Measurements from ENCODE around the gene UBXN11. TPM values are rescaled to one million over a fixed set of nuclear protein-coding genes. Genes with fewer than 3 reads are reported as not detected.

UBXN11 gene
- polyA plus RNA-seq, 2 of the 4 experiments (the other 2 are of a cell fraction) = 7.6 to 10.8 TPM

GRCh38 chr1:26259005-26259404, 47.4 kb downstream of the UBXN11 start:
- DNase-seq (ENCODE audit: low read depth in 1 of 2, low spot score in 1 of 2) (no peak), ATAC-seq (no peak), FAIRE-seq (no peak)
- no peak for TF ChIP-seq CHD2 (IDR thresholded peaks at IDR 0.05; ENCODE audit: low read length, partially characterized antibody)
- no peak for TF ChIP-seq REST (IDR thresholded peaks at IDR 0.05)
- TF ChIP-seq, protein P1, sequence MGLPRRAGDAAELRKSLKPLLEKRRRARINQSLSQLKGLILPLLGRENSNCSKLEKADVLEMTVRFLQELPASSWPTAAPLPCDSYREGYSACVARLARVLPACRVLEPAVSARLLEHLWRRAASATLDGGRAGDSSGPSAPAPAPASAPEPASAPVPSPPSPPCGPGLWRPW (IDR thresholded peaks at IDR 0.05) = no peak
- no peak for TF ChIP-seq EHF (CRISPR knock-in tag; IDR thresholded peaks at IDR 0.05)
- no peak for TF ChIP-seq MYC (IDR thresholded peaks at IDR 0.05; ENCODE audit: borderline replicate concordance, low read length)
- TF ChIP-seq GATA3 (IDR thresholded peaks at IDR 0.05; ENCODE audit: borderline replicate concordance) = no peak
- TF ChIP-seq EHMT2 (IDR thresholded peaks at IDR 0.05; ENCODE audit: low read depth) = no peak
- no peak for TF ChIP-seq CHD4 (IDR thresholded peaks at IDR 0.05; ENCODE audit: borderline replicate concordance)
- TF ChIP-seq HOXA7 (CRISPR knock-in tag; IDR thresholded peaks at IDR 0.05) = no peak
- no peak for TF ChIP-seq JUNB (IDR thresholded peaks at IDR 0.05)
- no peak for TF ChIP-seq CTCF (IDR thresholded peaks at IDR 0.05)
- TF ChIP-seq EP300 (IDR thresholded peaks at IDR 0.05) = no peak
- TF ChIP-seq HEYL (CRISPR knock-in tag; IDR thresholded peaks at IDR 0.05) = no peak
- no peak for TF ChIP-seq RFX5 (IDR thresholded peaks at IDR 0.05)
- TF ChIP-seq TFCP2L1 (CRISPR knock-in tag; IDR thresholded peaks at IDR 0.05) = no peak
- TF ChIP-seq POLR2AphosphoS2 (conservative IDR thresholded peaks at IDR 0.05; ENCODE audit: low read length) = no peak
- no peak for TF ChIP-seq FOSB (CRISPR knock-in tag; IDR thresholded peaks at IDR 0.05)
- no peak for TF ChIP-seq TP53 (CRISPR knock-in tag; IDR thresholded peaks at IDR 0.05)
- no peak for TF ChIP-seq MAZ (IDR thresholded peaks at IDR 0.05; ENCODE audit: borderline replicate concordance, low read depth, low read length)
- TF ChIP-seq, protein P2, sequence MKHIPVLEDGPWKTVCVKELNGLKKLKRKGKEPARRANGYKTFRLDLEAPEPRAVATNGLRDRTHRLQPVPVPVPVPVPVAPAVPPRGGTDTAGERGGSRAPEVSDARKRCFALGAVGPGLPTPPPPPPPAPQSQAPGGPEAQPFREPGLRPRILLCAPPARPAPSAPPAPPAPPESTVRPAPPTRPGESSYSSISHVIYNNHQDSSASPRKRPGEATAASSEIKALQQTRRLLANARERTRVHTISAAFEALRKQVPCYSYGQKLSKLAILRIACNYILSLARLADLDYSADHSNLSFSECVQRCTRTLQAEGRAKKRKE (CRISPR knock-in tag; IDR thresholded peaks at IDR 0.05; ENCODE audit: low read depth) = no peak
- Histone ChIP-seq H3K4me2 (no peak overlapping the region), H3K4me1 (no peaks in the 10 kb centered on the region), H3K4me3 (no peak overlapping the region), H3K27ac (no peak overlapping the region), H3K9me3 (no peaks in the 10 kb centered on the region)
- ChIA-PET CTCF (interaction anchor here (1.3 to 1.5 kb wide), 2 partner anchors 10 to 16 kb away, joined by 3 to 4 read pairs; no protein-coding TSS in a partner anchor), POLR2A (no interaction called here)
- WGBS (ENCODE audit: missing lambda C conversion rate) = 93% methylated on average over 2 of the region's 2 CpGs

DNA sequence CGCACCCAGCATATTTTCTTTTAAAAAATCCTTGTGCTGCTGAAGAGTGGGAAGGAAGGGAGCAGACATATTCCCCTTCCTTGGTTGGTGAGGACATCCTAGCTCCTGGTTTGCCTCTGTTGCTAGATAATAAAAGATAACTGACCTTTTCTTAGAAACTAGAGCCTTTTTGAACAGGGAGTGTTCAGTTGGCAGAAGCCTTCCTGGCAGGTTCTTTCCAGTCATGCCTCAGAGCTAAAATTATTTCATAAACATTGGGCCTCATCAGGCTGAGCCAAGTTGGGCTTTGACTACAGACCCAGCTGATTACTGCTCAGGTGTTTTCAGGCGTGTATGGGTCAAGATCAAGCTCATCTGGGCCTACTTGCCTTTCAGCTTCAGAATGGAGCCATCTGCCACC, 49.2 kb downstream of the UBXN11 start:
- no peak for TF ChIP-seq FOXS1 (CRISPR knock-in tag; IDR thresholded peaks at IDR 0.05)
- TF ChIP-seq HOXB13 (CRISPR knock-in tag; IDR thresholded peaks at IDR 0.05; ENCODE audit: low read depth) = no peak
- no peak for TF ChIP-seq CBX2 (IDR thresholded peaks at IDR 0.05; ENCODE audit: borderline replicate concordance, low read depth)
- TF ChIP-seq RARB (CRISPR knock-in tag; IDR thresholded peaks at IDR 0.05) = no peak
- TF ChIP-seq MYC (IDR thresholded peaks at IDR 0.05; ENCODE audit: borderline replicate concordance, low read length) = no peak
- POLR2A ChIA-PET = no interaction called here
- Histone ChIP-seq H3K27ac (no peak overlapping the region), H3K4me2 (no peak overlapping the region), H3K4me3 (no peak overlapping the region), H3K9me3 (no peaks in the 10 kb centered on the region), H3K4me1 (no peaks in the 10 kb centered on the region)
- 92% methylated on average over 2 of the region's 2 CpGs for WGBS (ENCODE audit: missing lambda C conversion rate)
- no peak for FAIRE-seq
- no peak for ATAC-seq
- CTCF ChIA-PET = interaction anchor here (0.6 to 1.7 kb wide), 7 partner anchors 18 to 160 kb away, joined by 3 to 5 read pairs (median 3); partner anchors contain the start of gene SH3BGRL3
- DNase-seq (ENCODE audit: low read depth in 1 of 2, low spot score in 1 of 2) = no peak
